ENCODE measurements around the gene RAC3.

RAC3 gene

GRCh38 chr17:82058230-82058854 is 26.9 kb downstream of the RAC3 start:
- DNase-seq, result no peak

GRCh38 chr17:82058855-82059249 is 27.4 kb downstream of the RAC3 start:
- DNase-seq, result no peak

- no peak for DNase-seq
These were observed 28.0 kb downstream of the RAC3 start for GRCh38 chr17:82059272-82060000.

GRCh38 chr17:82060001-82060380 is 28.5 kb downstream of the RAC3 start:
- no peak for DNase-seq

GRCh38 chr17:82060614-82061013 is 29.1 kb downstream of the RAC3 start:
- DNase-seq, result no peak

- no peak for DNase-seq
These were observed 29.8 kb downstream of the RAC3 start for GRCh38 chr17:82061047-82061925.

- DNase-seq, result no peak
These were observed 30.9 kb downstream of the RAC3 start for GRCh38 chr17:82062076-82062983.

GRCh38 chr17:82062984-82063368 is 31.5 kb downstream of the RAC3 start:
- no peak for DNase-seq

- DNase-seq, result no peak
These were observed 32.2 kb downstream of the RAC3 start for GRCh38 chr17:82063424-82064415.

GRCh38 chr17:82064433-82065192 is 33.1 kb downstream of the RAC3 start:
- DNase-seq, result no peak

- peak; percentile 20 for DNase-seq
These were observed 33.7 kb downstream of the RAC3 start for GRCh38 chr17:82065193-82065637.

GRCh38 chr17:82065638-82066303 is 34.3 kb downstream of the RAC3 start, which contains the start of gene DUS1L:
Gene DUS1L (minus strand): TSS chr17:82065804. CDS start chr17:82065059, 745 bp downstream.
- peak; percentile 74 for DNase-seq

GRCh38 chr17:82070611-82071010 is 39.1 kb downstream of the RAC3 start:
- DNase-seq, result no peak

- DNase-seq, result no peak
These were observed 41.3 kb downstream of the RAC3 start for GRCh38 chr17:82072827-82073226.

- DNase-seq, result no peak
These were observed 42.0 kb downstream of the RAC3 start for GRCh38 chr17:82073446-82073845.

GRCh38 chr17:82076018-82076784 is 44.7 kb downstream of the RAC3 start:
- DNase-seq, result no peak

GRCh38 chr17:82076785-82077591 is 45.5 kb downstream of the RAC3 start:
- no peak for DNase-seq
